GM12878 (cell line): ENCODE results near the gene SYNPR. TPM values are rescaled to one million over a fixed set of nuclear protein-coding genes. Genes with fewer than 3 reads are reported as not detected.

ENCODE experiments used
- ATAC-seq: fragments of 200-7000 bp; cut with Tn5 transposase; 3 replicates; pipeline ENCODE4 v1.9.1; 2020; ENCODE audit warnings: mild to moderate bottlenecking, moderate library complexity
- BruUV-seq: library from RNA; stranded (reverse); fragments of 400-500 nt; replicated peaks from 2 replicates; lab custom pipeline; 2021; lab: Mats Ljungman, UMichigan
- CTCF ChIA-PET: fragments of 300-600 bp; sonication (Branson Sonifier 250); formaldehyde crosslinking; extraction: SDS; loops from one replicate; lab custom pipeline; 2021; ENCODE audit warnings: inconsistent platforms; lab: Yijun Ruan, JAX
- POLR2A ChIA-PET: fragments of 350-600 bp; formaldehyde crosslinking; extraction: SDS; loops from one replicate; lab custom pipeline; 2021; ENCODE audit warnings: inconsistent platforms; lab: Charles Lee
- RAD21 ChIA-PET: fragments of 300-600 bp; sonication (Branson Sonifier 250); formaldehyde crosslinking; loops from one replicate; lab custom pipeline; 2023; ENCODE audit warnings: antibody characterized with exemption; ENCODE audit not compliant: unreplicated experiment; lab: Charles Lee
- SMC1A ChIA-PET: fragments of 300-600 bp; sonication (Branson Sonifier 250); formaldehyde crosslinking; loops from one replicate; lab custom pipeline; 2023; ENCODE audit not compliant: unreplicated experiment, uncharacterized antibody; lab: Charles Lee
- DNase-seq: peaks from one replicate; pipeline ENCODE4 v3.0.0-alpha.2; 2011; ENCODE audit warnings: low read depth, low spot score
- FAIRE-seq: peaks from 3 replicates; lab custom pipeline; 2011; peaks lifted over from hg19 to GRCh38; lab: Jason Lieb, UNC
- H2AFZ ChIP-seq: 2 replicates; pipeline ENCODE4 v1.6.0; 2011; ENCODE audit warnings: low read depth, low read length, control low read depth; ENCODE audit not compliant: control insufficient read depth
- H3K27ac ChIP-seq: 2 replicates; pipeline ENCODE4 v1.5.1; 2011; ENCODE audit warnings: control low read depth; ENCODE audit not compliant: control insufficient read depth, insufficient read depth
- H3K27me3 ChIP-seq, 2 experiments: replicated peaks in 1 of 2; 2 replicates each; pipeline versions ENCODE4 v1.6.0 to v1.6.1; 2011; ENCODE audit warnings: low read length in 1 of 2; ENCODE audit not compliant: control insufficient read depth in 2 of 2, insufficient read depth in 2 of 2
- H3K36me3 ChIP-seq, 2 experiments: 2 replicates each; pipeline ENCODE4 v1.5.1; 2011; ENCODE audit warnings: low read length in 1 of 2; ENCODE audit not compliant: control insufficient read depth in 2 of 2, insufficient read depth in 2 of 2
- H3K4me1 ChIP-seq: 2 replicates; pipeline ENCODE4 v1.6.1; 2011; ENCODE audit warnings: mild to moderate bottlenecking, low read length, moderate library complexity, mixed read lengths; ENCODE audit not compliant: control insufficient read depth, insufficient read depth
- H3K4me2 ChIP-seq: 2 replicates; pipeline ENCODE4 v1.6.0; 2011; ENCODE audit warnings: control low read depth; ENCODE audit not compliant: control insufficient read depth, insufficient read depth
- H3K4me3 ChIP-seq: fragments of 200-600 bp; sonication (generic); 2 replicates; pipeline ENCODE4 v1.5.1; 2016
- H3K79me2 ChIP-seq: 2 replicates; pipeline ENCODE4 v1.6.0; 2011; ENCODE audit warnings: low read length; ENCODE audit not compliant: control insufficient read depth, insufficient read depth
- H3K9ac ChIP-seq: 2 replicates; pipeline ENCODE4 v1.8.0; 2011; ENCODE audit warnings: low read length, control low read depth, mixed read lengths; ENCODE audit not compliant: control insufficient read depth, insufficient read depth
- H3K9me3 ChIP-seq: replicated peaks from 3 replicates; pipeline ENCODE4 v1.5.1; 2011; ENCODE audit warnings: mild to moderate bottlenecking, low read length; ENCODE audit not compliant: control insufficient read depth, insufficient read depth
- H4K20me1 ChIP-seq: 2 replicates; pipeline ENCODE4 v1.6.0; 2011; ENCODE audit not compliant: control insufficient read depth, insufficient read depth
- BMI1 ChIP-seq: fragments of 450-650 bp; IDR thresholded peaks from 2 replicates; pipeline ENCODE4 v1.6.1; 2016; ENCODE audit warnings: mild to moderate bottlenecking, moderate library complexity, borderline replicate concordance
- CEBPB ChIP-seq, 2 experiments: fragments of 150-350 bp in 1 of 2; IDR thresholded peaks; 2 replicates each; pipeline ENCODE4 v1.6.1; 2012 to 2014; ENCODE audit warnings: low read depth in 2 of 2, low read length in 2 of 2, borderline replicate concordance in 1 of 2, inconsistent platforms in 1 of 2
- MYC ChIP-seq: IDR thresholded peaks from 2 replicates; pipeline ENCODE4 v1.6.1; 2011; ENCODE audit warnings: mild to moderate bottlenecking, low read length, moderate library complexity, inconsistent platforms; ENCODE audit not compliant: insufficient read depth, insufficient replicate concordance, insufficient read length, severe bottlenecking
- PAX8 ChIP-seq: fragments of 450-650 bp; IDR thresholded peaks from 2 replicates; pipeline ENCODE4 v1.6.1; 2017; ENCODE audit warnings: mild to moderate bottlenecking, moderate library complexity
- WRNIP1 ChIP-seq: IDR thresholded peaks from 2 replicates; pipeline ENCODE4 v1.6.1; 2011; ENCODE audit warnings: low read depth, low read length, improper control_type of control experiment, borderline replicate concordance
- ZBED1 ChIP-seq: IDR thresholded peaks from 2 replicates; pipeline ENCODE4 v1.6.1; 2016; ENCODE audit warnings: borderline replicate concordance
- WGBS: methylation state at CpG from one replicate; pipeline ENCODE4 v1.1.6; 2016; ENCODE audit warnings: low lambda C conversion rate; ENCODE audit not compliant: insufficient replicate concordance, insufficient coverage; ENCODE audit errors: missing lambda C conversion rate; 5-methylcytosine and 5-hydroxymethylcytosine counted together
- in situ Hi-C: fragments of 300-500 bp; cut with MboI; formaldehyde crosslinking; loops from 9 replicates; pipeline ENCODE4 v1.14.3; 2018; ENCODE audit warnings: mixed read lengths
- intact Hi-C: fragments of 100-400 bp; cut with micrococcal nuclease; formaldehyde crosslinking; loops from one replicate; pipeline ENCODE4 v1.14.2; 2022; ENCODE audit not compliant: unreplicated experiment
- polyA plus RNA-seq, 11 experiments: library from polyadenylated mRNA; depleted of rRNA in 4 of 11; unstranded in 6 of 11; stranded (reverse) in 5 of 11; fragments of >200 nt; fragmentation: Nextera tagmentation in 4 of 11; fragmentation: Illumina TruSeq in 1 of 11; extraction: Ambion mirVana in 4 of 11; extraction: Trizol in 1 of 11; gene quantifications; 1 replicate in 1 of 11; 2 replicates in 10 of 11; pipeline versions ENCODE4 v1.2.1 to v1.2.3, GENCODE V29; 2011 to 2016; ENCODE audit warnings: inconsistent platforms in 2 of 11, missing spikeins in 2 of 11, low read depth in 1 of 11
- total RNA-seq, 4 experiments: library from RNA; depleted of rRNA in 3 of 4; stranded (reverse); fragments of >200 nt in 3 of 4; fragmentation: Illumina TruSeq in 1 of 4; extraction: Trizol in 1 of 4; gene quantifications; 2 replicates each; pipeline versions ENCODE4 v1.2.1 to v1.2.3, GENCODE V29; 2013 to 2021
- TF ChIP-seq, protein P1 (sequence below): fragments of 450-650 bp; IDR thresholded peaks from 2 replicates; pipeline ENCODE4 v1.6.1; 2017; ENCODE audit warnings: mild to moderate bottlenecking, moderate library complexity
- TF ChIP-seq, protein P2 (sequence below): IDR thresholded peaks from 2 replicates; pipeline ENCODE4 v1.6.1; 2011; ENCODE audit warnings: mild to moderate bottlenecking, low read depth, low read length, moderate library complexity; ENCODE audit not compliant: insufficient replicate concordance

Gene SYNPR
- total and polyA plus RNA-seq, 10 of the 15 experiments (the other 5 are each of a cell fraction or from before 2014, with no cell fraction given), result not detected

DNA sequence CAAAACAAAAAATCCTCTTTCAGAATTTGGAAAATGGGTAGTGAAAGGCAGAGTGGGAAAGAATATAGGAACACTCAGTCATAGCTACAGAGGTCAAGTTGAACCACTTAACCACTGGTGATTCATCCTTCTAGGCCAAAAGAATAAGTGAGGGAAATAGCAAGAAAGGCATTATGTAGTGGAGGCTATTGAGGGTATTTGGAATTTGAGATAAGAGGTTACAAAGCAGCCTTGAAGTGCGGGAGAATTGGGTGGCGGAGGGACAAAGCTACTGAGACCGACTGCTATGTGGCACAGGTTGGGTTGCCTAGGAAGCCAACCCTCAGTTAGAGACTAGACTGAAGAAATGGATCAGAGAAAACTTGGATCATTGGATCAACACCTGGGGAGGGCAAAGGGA, 109.5 kb downstream of the SYNPR start (continued):
- TF ChIP-seq MYC (no peak), PAX8 (no peak)

DNA sequence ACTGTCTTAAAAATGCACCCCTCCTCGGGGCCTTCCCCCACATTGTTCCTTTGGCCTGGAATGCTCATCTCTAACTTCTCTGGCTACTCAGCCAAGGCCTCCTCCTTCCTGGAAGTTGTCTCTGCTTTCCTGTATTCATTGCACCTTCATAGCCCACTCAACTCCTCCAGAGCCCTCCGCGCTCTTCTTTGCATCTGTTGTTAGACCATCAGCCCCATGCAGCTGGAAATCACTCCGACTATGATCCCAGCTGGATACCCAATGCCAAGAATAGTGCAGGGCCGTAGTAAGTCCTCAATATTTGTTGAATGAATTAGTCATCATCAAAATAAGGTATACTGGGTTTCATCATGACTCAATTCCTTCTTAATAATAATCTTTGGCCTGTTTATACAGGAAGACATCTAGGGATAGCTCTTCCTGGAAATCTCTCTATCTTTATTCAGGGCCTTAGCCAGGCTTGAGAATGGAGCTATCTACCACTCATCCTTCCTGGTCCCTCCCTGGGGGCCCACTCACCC, 112.7 kb downstream of the SYNPR start:
- ChIA-PET CTCF (no interaction called here), POLR2A (no interaction called here)
- no TSS peak for BruUV-seq

More for the DNA sequence above, 112.7 kb downstream of the SYNPR start:
- no peaks in the 10 kb centered on the region for H4K20me1 ChIP-seq
- H3K4me1 ChIP-seq, result no peaks in the 10 kb centered on the region
- SMC1A ChIA-PET, result no interaction called here
- H3K4me3 ChIP-seq, result no peak overlapping the region
- H3K79me2 ChIP-seq, result no peaks in the 10 kb centered on the region
- ATAC-seq, result no peak
- in situ Hi-C loops (no loop called here), intact Hi-C loops (no loop called here)
- H3K27me3 ChIP-seq, result no peaks in the 10 kb centered on the region; a peak in 1 of 4 replicates
- no peak overlapping the region for H3K9ac ChIP-seq
- no peak overlapping the region for H3K27ac ChIP-seq
- FAIRE-seq, result no peak
- H3K9me3 ChIP-seq, result no peaks in the 10 kb centered on the region
- H3K4me2 ChIP-seq, result no peak overlapping the region
- TF ChIP-seq ZBED1 (no peak), BMI1 (no peak), WRNIP1 (no peak), CEBPB (IDR thresholded peaks at IDR 0.05; ENCODE audit: borderline replicate concordance in 1 of 2, low read depth in 2 of 2, low read length in 2 of 2) (no peak)
- TF ChIP-seq, protein P1, sequence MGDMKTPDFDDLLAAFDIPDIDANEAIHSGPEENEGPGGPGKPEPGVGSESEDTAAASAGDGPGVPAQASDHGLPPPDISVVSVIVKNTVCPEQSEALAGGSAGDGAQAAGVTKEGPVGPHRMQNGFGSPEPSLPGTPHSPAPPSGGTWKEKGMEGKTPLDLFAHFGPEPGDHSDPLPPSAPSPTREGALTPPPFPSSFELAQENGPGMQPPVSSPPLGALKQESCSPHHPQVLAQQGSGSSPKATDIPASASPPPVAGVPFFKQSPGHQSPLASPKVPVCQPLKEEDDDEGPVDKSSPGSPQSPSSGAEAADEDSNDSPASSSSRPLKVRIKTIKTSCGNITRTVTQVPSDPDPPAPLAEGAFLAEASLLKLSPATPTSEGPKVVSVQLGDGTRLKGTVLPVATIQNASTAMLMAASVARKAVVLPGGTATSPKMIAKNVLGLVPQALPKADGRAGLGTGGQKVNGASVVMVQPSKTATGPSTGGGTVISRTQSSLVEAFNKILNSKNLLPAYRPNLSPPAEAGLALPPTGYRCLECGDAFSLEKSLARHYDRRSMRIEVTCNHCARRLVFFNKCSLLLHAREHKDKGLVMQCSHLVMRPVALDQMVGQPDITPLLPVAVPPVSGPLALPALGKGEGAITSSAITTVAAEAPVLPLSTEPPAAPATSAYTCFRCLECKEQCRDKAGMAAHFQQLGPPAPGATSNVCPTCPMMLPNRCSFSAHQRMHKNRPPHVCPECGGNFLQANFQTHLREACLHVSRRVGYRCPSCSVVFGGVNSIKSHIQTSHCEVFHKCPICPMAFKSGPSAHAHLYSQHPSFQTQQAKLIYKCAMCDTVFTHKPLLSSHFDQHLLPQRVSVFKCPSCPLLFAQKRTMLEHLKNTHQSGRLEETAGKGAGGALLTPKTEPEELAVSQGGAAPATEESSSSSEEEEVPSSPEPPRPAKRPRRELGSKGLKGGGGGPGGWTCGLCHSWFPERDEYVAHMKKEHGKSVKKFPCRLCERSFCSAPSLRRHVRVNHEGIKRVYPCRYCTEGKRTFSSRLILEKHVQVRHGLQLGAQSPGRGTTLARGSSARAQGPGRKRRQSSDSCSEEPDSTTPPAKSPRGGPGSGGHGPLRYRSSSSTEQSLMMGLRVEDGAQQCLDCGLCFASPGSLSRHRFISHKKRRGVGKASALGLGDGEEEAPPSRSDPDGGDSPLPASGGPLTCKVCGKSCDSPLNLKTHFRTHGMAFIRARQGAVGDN, result no peak
- TF ChIP-seq, protein P2, sequence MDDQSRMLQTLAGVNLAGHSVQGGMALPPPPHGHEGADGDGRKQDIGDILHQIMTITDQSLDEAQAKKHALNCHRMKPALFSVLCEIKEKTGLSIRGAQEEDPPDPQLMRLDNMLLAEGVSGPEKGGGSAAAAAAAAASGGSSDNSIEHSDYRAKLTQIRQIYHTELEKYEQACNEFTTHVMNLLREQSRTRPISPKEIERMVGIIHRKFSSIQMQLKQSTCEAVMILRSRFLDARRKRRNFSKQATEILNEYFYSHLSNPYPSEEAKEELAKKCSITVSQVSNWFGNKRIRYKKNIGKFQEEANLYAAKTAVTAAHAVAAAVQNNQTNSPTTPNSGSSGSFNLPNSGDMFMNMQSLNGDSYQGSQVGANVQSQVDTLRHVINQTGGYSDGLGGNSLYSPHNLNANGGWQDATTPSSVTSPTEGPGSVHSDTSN, result no peak
- WGBS, result 24% methylated on average over 5 of the region's 5 CpGs
- H2AFZ ChIP-seq, result no peak overlapping the region
- H3K36me3 ChIP-seq, result no peaks in the 10 kb centered on the region
- DNase-seq, result no peak
- RAD21 ChIA-PET, result no interaction called here
